WTC11 (cell line): ENCODE measurements around the gene NDC1. TPM values are rescaled to one million over a fixed set of nuclear protein-coding genes. Genes with fewer than 3 reads are reported as not detected.

Experiments
- ATAC-seq: fragments of 200-7000 bp; cut with Tn5 transposase; 2 replicates; pipeline ENCODE4 v1.10.0; 2021; ENCODE audit warnings: mild to moderate bottlenecking, moderate library complexity
- CTCF ChIA-PET: fragments of 300-600 bp; sonication (Branson Sonifier 250); formaldehyde crosslinking; loops from one replicate; lab custom pipeline; 2021; ENCODE audit warnings: antibody characterized with exemption; lab: Charles Lee
- POLR2A ChIA-PET: fragments of 350-600 bp; sonication (Branson Sonifier 250); formaldehyde crosslinking; loops from one replicate; lab custom pipeline; 2021; ENCODE audit warnings: antibody characterized with exemption; lab: Charles Lee
- DNase-seq: peaks from one replicate; pipeline ENCODE4 v3.0.0; 2021; ENCODE audit warnings: low spot score
- H3K27ac Mint-ChIP-seq: 2 replicates; pipeline ENCODE4 v1.8.0; 2021; ENCODE audit warnings: mixed read lengths
- H3K27me3 Mint-ChIP-seq: 2 replicates; pipeline ENCODE4 v1.8.0; 2021; ENCODE audit warnings: low read depth, mild to moderate bottlenecking, moderate library complexity, mixed read lengths
- H3K36me3 Mint-ChIP-seq: 2 replicates; pipeline ENCODE4 v1.8.0; 2021; ENCODE audit warnings: mixed read lengths
- H3K4me1 Mint-ChIP-seq: 2 replicates; pipeline ENCODE4 v1.8.0; 2022; ENCODE audit warnings: mixed read lengths
- H3K4me3 Mint-ChIP-seq: 2 replicates; pipeline ENCODE4 v1.8.0; 2021; ENCODE audit warnings: mild to moderate bottlenecking, moderate library complexity, mixed read lengths
- H3K9me3 Mint-ChIP-seq: 2 replicates; pipeline ENCODE4 v1.8.0; 2021; ENCODE audit warnings: mixed read lengths
- ATF3 ChIP-seq: sonication (generic); formaldehyde crosslinking; conservative IDR thresholded peaks from 2 replicates; pipeline ENCODE4 v1.8.1; 2022; ENCODE audit warnings: mild to moderate bottlenecking, missing genetic modification reagents
- CBFB ChIP-seq: sonication (generic); formaldehyde crosslinking; IDR thresholded peaks from 2 replicates; pipeline ENCODE4 v1.8.1; 2022; ENCODE audit warnings: mild to moderate bottlenecking, low read depth, missing genetic modification reagents
- CREB1 ChIP-seq: sonication (generic); formaldehyde crosslinking; IDR thresholded peaks from 2 replicates; pipeline ENCODE4 v1.8.0; 2023; ENCODE audit warnings: mild to moderate bottlenecking, missing genetic modification reagents
- CTCF ChIP-seq: fragments of 200-600 bp; IDR thresholded peaks from 2 replicates; pipeline ENCODE4 v1.8.0; 2022; ENCODE audit warnings: antibody characterized with exemption
- ELF4 ChIP-seq: sonication (generic); formaldehyde crosslinking; IDR thresholded peaks from 2 replicates; pipeline ENCODE4 v1.8.1; 2022; ENCODE audit warnings: low read depth, mild to moderate bottlenecking, moderate library complexity, missing genetic modification reagents
- HMGA2 ChIP-seq: fragments of 250-450 bp; sonication (Bioruptor Pico); IDR thresholded peaks from 2 replicates; pipeline ENCODE4 v1.4.0; 2021; ENCODE audit warnings: mild to moderate bottlenecking, moderate library complexity
- HMGXB4 ChIP-seq: sonication (generic); formaldehyde crosslinking; IDR thresholded peaks from 2 replicates; pipeline ENCODE4 v1.8.1; 2023; ENCODE audit warnings: mild to moderate bottlenecking, moderate library complexity, missing genetic modification reagents
- NFATC4 ChIP-seq: fragments of 250-450 bp; sonication (Bioruptor Pico); IDR thresholded peaks from 2 replicates; pipeline ENCODE4 v1.9.0; 2021; ENCODE audit warnings: mild to moderate bottlenecking
- NR3C1 ChIP-seq: sonication (generic); formaldehyde crosslinking; conservative IDR thresholded peaks from 2 replicates; pipeline ENCODE4 v1.8.1; 2023; ENCODE audit warnings: low read depth, mild to moderate bottlenecking, missing genetic modification reagents
- OVOL2 ChIP-seq: fragments of 250-450 bp; sonication (Bioruptor Pico); IDR thresholded peaks from 2 replicates; pipeline ENCODE4 v1.9.0; 2021; ENCODE audit warnings: mild to moderate bottlenecking, borderline replicate concordance
- RORB ChIP-seq: fragments of 250-450 bp; sonication (Bioruptor Pico); IDR thresholded peaks from 2 replicates; pipeline ENCODE4 v1.9.0; 2021; ENCODE audit warnings: mild to moderate bottlenecking
- SOX15 ChIP-seq: fragments of 250-450 bp; sonication (Bioruptor Pico); IDR thresholded peaks from 2 replicates; pipeline ENCODE4 v1.9.0; 2021; ENCODE audit warnings: mild to moderate bottlenecking
- SP1 ChIP-seq: sonication (generic); formaldehyde crosslinking; conservative IDR thresholded peaks from 2 replicates; pipeline ENCODE4 v1.8.1; 2022; ENCODE audit warnings: missing genetic modification reagents
- TCF7 ChIP-seq: sonication (generic); formaldehyde crosslinking; IDR thresholded peaks from 2 replicates; pipeline ENCODE4 v1.8.0; 2022; ENCODE audit warnings: mild to moderate bottlenecking, low read depth, missing genetic modification reagents, moderate library complexity
- TP53 ChIP-seq: sonication (generic); formaldehyde crosslinking; IDR thresholded peaks from 2 replicates; pipeline ENCODE4 v1.8.1; 2023; ENCODE audit warnings: mild to moderate bottlenecking, missing genetic modification reagents
- ZNF121 ChIP-seq: sonication (generic); formaldehyde crosslinking; IDR thresholded peaks from 2 replicates; pipeline ENCODE4 v1.8.0; 2023; ENCODE audit warnings: missing genetic modification reagents
- ZNF317 ChIP-seq: sonication (generic); formaldehyde crosslinking; IDR thresholded peaks from 2 replicates; pipeline ENCODE4 v1.8.1; 2023; ENCODE audit warnings: low read depth, mild to moderate bottlenecking, moderate library complexity, missing genetic modification reagents, borderline replicate concordance
- ZNF396 ChIP-seq: fragments of 250-450 bp; sonication (Bioruptor Pico); IDR thresholded peaks from 2 replicates; pipeline ENCODE4 v1.8.0; 2021; ENCODE audit warnings: mild to moderate bottlenecking, moderate library complexity, borderline replicate concordance
- ZNF416 ChIP-seq: fragments of 250-450 bp; sonication (Bioruptor Pico); IDR thresholded peaks from 2 replicates; pipeline ENCODE4 v1.9.0; 2021; ENCODE audit warnings: mild to moderate bottlenecking, inconsistent platforms
- total RNA-seq: library from RNA; stranded (reverse); gene quantifications from 3 replicates; pipeline ENCODE4 v1.2.3, GENCODE V29; 2021
- TF ChIP-seq, protein P1 (sequence below): fragments of 250-450 bp; sonication (Bioruptor Pico); IDR thresholded peaks from 2 replicates; pipeline ENCODE4 v1.9.0; 2021; ENCODE audit warnings: mild to moderate bottlenecking, borderline replicate concordance
- TF ChIP-seq, protein P2 (sequence below): sonication (generic); formaldehyde crosslinking; IDR thresholded peaks from 2 replicates; pipeline ENCODE4 v1.8.0; 2022; ENCODE audit warnings: mild to moderate bottlenecking, missing genetic modification reagents

The NDC1 gene
- total RNA-seq, 1 experiment from 2014 or later: 52.4 TPM

GRCh38 chr1:53732409-53732808 is 105.7 kb downstream of the NDC1 start (continued):
- TF ChIP-seq, protein P1, sequence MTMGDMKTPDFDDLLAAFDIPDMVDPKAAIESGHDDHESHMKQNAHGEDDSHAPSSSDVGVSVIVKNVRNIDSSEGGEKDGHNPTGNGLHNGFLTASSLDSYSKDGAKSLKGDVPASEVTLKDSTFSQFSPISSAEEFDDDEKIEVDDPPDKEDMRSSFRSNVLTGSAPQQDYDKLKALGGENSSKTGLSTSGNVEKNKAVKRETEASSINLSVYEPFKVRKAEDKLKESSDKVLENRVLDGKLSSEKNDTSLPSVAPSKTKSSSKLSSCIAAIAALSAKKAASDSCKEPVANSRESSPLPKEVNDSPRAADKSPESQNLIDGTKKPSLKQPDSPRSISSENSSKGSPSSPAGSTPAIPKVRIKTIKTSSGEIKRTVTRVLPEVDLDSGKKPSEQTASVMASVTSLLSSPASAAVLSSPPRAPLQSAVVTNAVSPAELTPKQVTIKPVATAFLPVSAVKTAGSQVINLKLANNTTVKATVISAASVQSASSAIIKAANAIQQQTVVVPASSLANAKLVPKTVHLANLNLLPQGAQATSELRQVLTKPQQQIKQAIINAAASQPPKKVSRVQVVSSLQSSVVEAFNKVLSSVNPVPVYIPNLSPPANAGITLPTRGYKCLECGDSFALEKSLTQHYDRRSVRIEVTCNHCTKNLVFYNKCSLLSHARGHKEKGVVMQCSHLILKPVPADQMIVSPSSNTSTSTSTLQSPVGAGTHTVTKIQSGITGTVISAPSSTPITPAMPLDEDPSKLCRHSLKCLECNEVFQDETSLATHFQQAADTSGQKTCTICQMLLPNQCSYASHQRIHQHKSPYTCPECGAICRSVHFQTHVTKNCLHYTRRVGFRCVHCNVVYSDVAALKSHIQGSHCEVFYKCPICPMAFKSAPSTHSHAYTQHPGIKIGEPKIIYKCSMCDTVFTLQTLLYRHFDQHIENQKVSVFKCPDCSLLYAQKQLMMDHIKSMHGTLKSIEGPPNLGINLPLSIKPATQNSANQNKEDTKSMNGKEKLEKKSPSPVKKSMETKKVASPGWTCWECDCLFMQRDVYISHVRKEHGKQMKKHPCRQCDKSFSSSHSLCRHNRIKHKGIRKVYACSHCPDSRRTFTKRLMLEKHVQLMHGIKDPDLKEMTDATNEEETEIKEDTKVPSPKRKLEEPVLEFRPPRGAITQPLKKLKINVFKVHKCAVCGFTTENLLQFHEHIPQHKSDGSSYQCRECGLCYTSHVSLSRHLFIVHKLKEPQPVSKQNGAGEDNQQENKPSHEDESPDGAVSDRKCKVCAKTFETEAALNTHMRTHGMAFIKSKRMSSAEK (CRISPR knock-in tag): no peak
- TF ChIP-seq OVOL2 (CRISPR knock-in tag): no peak
- TF ChIP-seq, protein P2, sequence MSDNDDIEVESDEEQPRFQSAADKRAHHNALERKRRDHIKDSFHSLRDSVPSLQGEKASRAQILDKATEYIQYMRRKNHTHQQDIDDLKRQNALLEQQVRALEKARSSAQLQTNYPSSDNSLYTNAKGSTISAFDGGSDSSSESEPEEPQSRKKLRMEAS (CRISPR knock-in tag): no peak
- no peak for TF ChIP-seq HMGA2 (CRISPR knock-in tag)
- no peak for TF ChIP-seq TP53 (CRISPR knock-in tag)

DNA sequence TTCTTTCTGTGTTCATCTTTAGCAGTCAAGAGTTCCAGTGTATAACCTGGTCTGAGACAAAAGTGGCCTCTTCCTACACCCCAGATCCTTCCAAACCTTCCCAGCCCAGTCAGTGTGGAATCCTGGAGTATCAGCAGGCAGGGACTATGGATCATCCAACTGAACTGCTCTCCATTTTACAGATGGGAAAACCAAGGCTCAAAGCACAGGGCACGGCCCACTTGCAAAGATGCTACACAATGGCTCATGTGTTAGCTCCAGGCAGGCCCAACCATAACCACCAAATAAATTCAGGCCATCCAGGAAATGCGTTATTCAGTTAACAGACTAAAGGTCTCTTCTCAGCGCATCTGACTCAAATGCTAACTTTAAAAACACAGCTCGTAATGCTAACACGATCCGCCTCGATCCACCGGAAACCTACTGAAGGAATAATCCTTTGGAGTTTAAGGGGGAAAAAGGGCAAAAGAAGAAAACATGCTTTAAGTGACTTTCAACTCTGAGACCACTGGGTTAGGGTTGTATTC is 106.3 kb downstream of the NDC1 start:
- Mint-ChIP-seq H3K9me3 (no peaks in the 10 kb centered on the region), H3K27ac (no peak overlapping the region), H3K27me3 (peaks cover 31% of the 10 kb centered on the region), H3K36me3 (no peaks in the 10 kb centered on the region), H3K4me1 (peaks cover 7% of the 10 kb centered on the region), H3K4me3 (no peak overlapping the region)
- CTCF ChIA-PET: interaction anchor here (0.7 to 3.6 kb wide), 3 partner anchors 16 to 26 kb away, joined by 3 to 15 read pairs (median 4); no protein-coding TSS in a partner anchor
- ATAC-seq (no peak), DNase-seq (no peak)
- POLR2A ChIA-PET: interaction anchor here (0.7 kb wide), 1 partner anchor 16 kb away, joined by 3 read pairs; no protein-coding TSS in a partner anchor
- TF ChIP-seq ATF3 (CRISPR knock-in tag): no peak
- no peak for TF ChIP-seq HMGXB4 (CRISPR knock-in tag)
- no peak for TF ChIP-seq SOX15 (CRISPR knock-in tag)
- TF ChIP-seq ELF4: no peak
- no peak for TF ChIP-seq CTCF

- POLR2A ChIA-PET: no interaction called here
- no peaks in the 10 kb centered on the region for H3K9me3 Mint-ChIP-seq
- CTCF ChIA-PET: interaction anchor here (1.2 kb wide), 1 partner anchor 15 kb away, joined by 4 read pairs; no protein-coding TSS in a partner anchor
- no peak overlapping the region for H3K27ac Mint-ChIP-seq
- peaks cover 24% of the 10 kb centered on the region for H3K27me3 Mint-ChIP-seq
- H3K36me3 Mint-ChIP-seq: no peaks in the 10 kb centered on the region
- no peak for DNase-seq
- peaks cover 7% of the 10 kb centered on the region for H3K4me1 Mint-ChIP-seq
- no peak for ATAC-seq
- H3K4me3 Mint-ChIP-seq: no peak overlapping the region
- TF ChIP-seq, protein P1 (CRISPR knock-in tag): no peak
- no peak for TF ChIP-seq NFATC4
- no peak for TF ChIP-seq CREB1 (CRISPR knock-in tag)
- TF ChIP-seq TCF7 (CRISPR knock-in tag): no peak
- TF ChIP-seq ZNF396 (CRISPR knock-in tag): no peak
- TF ChIP-seq ZNF317 (CRISPR knock-in tag): no peak
- no peak for TF ChIP-seq ZNF416 (CRISPR knock-in tag)
- no peak for TF ChIP-seq RORB (CRISPR knock-in tag)
- no peak for TF ChIP-seq HMGA2 (CRISPR knock-in tag)
- no peak for TF ChIP-seq SP1
- TF ChIP-seq ZNF121 (CRISPR knock-in tag): no peak
- no peak for TF ChIP-seq CBFB (CRISPR knock-in tag)
- no peak for TF ChIP-seq NR3C1
Observed at GRCh38 chr1:53731043-53731600, 107.0 kb downstream of the NDC1 start.
